Fibroblast of skin of right quadriceps (primary cell): ENCODE measurements around the gene NUP155.
"Not testable (repeated sequence)": the region's sequence is repeated elsewhere in the genome, so short reads cannot be mapped to it uniquely, and the experiment has no call there.

Experiments used
- DNase-seq: peaks from one replicate; pipeline ENCODE4 v3.0.0-alpha.2; 2013

Gene NUP155

DNA sequence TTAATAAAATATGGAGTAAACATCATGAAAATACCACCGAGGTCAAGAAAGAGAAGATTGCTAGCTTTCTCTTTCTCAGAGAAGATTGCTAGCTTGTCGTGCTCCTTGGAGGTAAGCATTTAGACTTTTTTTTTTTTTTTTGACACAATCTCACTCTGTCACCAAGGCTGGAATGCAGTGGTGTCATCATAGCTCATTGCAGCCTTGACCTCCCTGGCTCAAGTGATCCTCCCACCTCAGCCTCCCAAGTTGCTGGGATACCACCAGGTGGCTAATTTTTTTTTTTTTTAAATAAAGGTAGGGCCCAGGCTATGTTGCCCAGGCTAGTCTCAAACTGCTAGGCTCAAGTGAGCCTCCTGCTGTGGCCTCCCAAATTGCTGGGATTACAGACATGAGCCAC, 95.4 kb downstream of the NUP155 start:
- no peak for DNase-seq

- peak; percentile 23 for DNase-seq
These were observed 98.4 kb downstream of the NUP155 start for GRCh38 chr5:37272511-37272910.

GRCh38 chr5:37268100-37268499, 102.8 kb downstream of the NUP155 start:
- not testable (repeated sequence) for DNase-seq

GRCh38 chr5:37255774-37256358, 115.0 kb downstream of the NUP155 start:
- DNase-seq, result no peak

DNA sequence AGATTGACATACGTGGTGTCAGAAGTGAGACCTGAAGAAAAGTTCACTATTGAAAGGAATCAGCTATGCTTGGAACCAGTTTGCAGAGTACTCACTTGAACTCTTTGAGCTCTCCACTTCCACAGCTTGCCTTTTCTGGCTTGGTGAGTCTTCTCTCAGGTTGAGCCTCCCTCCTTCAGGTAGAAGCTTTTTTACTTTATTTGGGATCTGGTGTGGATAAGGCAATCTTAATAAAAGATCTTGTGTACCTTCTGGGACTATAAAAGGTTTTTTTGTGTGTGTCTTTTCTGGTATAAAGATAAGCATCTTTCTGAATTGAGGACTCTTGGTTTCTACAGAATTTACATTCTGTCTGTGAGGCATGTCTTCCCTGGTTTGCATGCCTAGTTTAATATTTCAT, 116.3 kb downstream of the NUP155 start:
- no peak for DNase-seq

- no peak for DNase-seq
These were observed 119.2 kb downstream of the NUP155 start for GRCh38 chr5:37251665-37252064.

DNA sequence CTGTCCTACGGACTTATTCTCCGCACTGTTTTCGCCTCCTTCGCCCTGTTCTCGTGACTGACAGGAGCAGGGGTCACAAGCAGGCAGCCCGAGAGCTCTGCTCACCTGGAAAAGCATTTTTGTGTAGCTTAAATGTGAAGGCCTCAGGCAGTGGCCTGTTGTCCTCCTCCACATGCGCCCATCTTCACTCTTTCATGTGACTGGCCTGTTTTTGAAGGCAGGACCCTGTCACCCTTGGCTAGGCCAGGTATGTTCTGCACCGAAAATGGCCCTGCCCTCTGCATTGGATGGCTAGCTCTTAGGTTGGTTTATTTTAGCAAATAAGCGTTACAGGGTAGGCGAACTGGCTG, 121.1 kb downstream of the NUP155 start:
- DNase-seq, result no peak

- DNase-seq, result peak; percentile 80
These were observed 121.7 kb downstream of the NUP155 start, which contains the start of gene CPLANE1 for GRCh38 chr5:37248970-37249814. TSS of gene CPLANE1 (minus strand) at chr5:37249376. CDS start at chr5:37247698, 1,678 bp downstream.

- DNase-seq, result peak; percentile 8
These were observed 122.4 kb downstream of the NUP155 start for GRCh38 chr5:37248421-37248969.

DNA sequence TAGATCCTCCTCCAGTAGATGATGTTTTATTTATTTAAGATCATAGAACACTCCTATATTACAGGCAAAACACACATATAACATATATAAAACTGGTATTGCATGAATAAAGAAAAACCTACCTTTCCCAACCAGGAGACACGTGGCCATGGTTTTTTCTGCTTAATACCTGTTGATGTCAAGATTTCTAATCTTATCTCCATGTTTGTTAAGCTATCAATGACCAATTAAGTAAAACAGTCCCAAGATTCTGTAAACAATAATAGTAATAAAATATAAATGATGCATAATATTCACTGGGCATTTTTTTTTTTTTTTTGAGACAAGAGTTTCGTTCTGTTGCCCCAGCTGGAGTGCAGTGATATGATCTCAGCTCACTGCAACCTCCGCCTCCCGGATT, 123.4 kb downstream of the NUP155 start:
- DNase-seq, result no peak

DNA sequence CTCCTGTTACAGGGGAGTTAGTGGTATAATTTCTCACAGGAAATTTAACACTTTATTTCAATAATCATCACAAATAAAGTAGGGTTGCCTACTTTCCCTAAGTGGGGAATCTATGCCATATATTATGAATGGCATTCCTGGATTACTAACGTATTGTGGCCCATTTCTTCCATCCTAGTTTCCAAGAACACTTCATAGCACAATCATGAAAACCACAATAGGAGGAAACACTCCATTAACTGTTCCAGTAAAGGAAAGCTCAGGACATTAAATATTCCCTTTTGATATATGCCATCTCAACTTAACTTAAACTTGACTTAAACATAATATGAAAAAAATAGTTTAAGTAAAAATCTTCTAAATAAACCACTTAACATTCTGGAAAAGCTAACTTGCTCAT, 123.9 kb downstream of the NUP155 start:
- no peak for DNase-seq
